ENCODE measurements around the gene TCEAL8. TPM values are rescaled to one million over a fixed set of nuclear protein-coding genes. Genes with fewer than 3 reads are reported as not detected.

TCEAL8 gene
- total and polyA plus RNA-seq, 2 of the 4 experiments (the other 2 are of a cell fraction): 31.5 to 57.6 TPM

GRCh38 chrX:103210056-103210455 lies 44.9 kb downstream of the TCEAL8 start:
- WGBS, 2 experiments (ENCODE audit: extremely low coverage in 2 of 2, insufficient read length in 1 of 2): no CpG with 5 or more reads among the region's 5 CpGs
- no peak overlapping the region for H2AK9ac ChIP-seq (replicated peaks; ENCODE audit: low read depth, low read length, poor library complexity)
- no peak overlapping the region for H3K18ac ChIP-seq (ENCODE audit: low read depth, low read length)
- no peak overlapping the region for H2BK5ac ChIP-seq (ENCODE audit: low read depth, low read length, poor library complexity, severe bottlenecking)
- no peak overlapping the region for H3K4me2 ChIP-seq (ENCODE audit: low read depth, low read length)
- intact Hi-C loops (cut with micrococcal nuclease): loop anchor here (5.0 kb wide), 1 partner anchor 132 kb away; no protein-coding TSS in a partner anchor
- no peak overlapping the region for H4K8ac ChIP-seq (ENCODE audit: low read depth in 2 of 2, low read length in 2 of 2)
- no peak overlapping the region for H3K14ac ChIP-seq (replicated peaks; ENCODE audit: low read depth, low read length)
- H3K9me3 ChIP-seq (ENCODE audit: control insufficient read depth, insufficient read depth, low read length): no peaks in the 10 kb centered on the region
- no peak overlapping the region for H2AFZ ChIP-seq (replicated peaks; ENCODE audit: low read length, poor library complexity)
- H3K27ac ChIP-seq (ENCODE audit: insufficient read depth, low read length): no peak overlapping the region
- no peak overlapping the region for H2BK15ac ChIP-seq (ENCODE audit: low read depth, low read length)
- no peak overlapping the region for H2BK20ac ChIP-seq (ENCODE audit: low read depth, low read length)
- DNase-seq: no peak
- H2BK120ac ChIP-seq (ENCODE audit: low read depth, low read length): no peak overlapping the region
- no peaks in the 10 kb centered on the region for H3K9me1 ChIP-seq (ENCODE audit: insufficient read depth, low read length)
- no TSS peak for BruUV-seq (replicated peaks)
- in situ Hi-C loops (cut with MboI; ENCODE audit: low sequenced_read_pairs): loop anchor here (10.0 kb wide), 1 partner anchor 255 kb away; no protein-coding TSS in a partner anchor
- POLR2A ChIA-PET (ENCODE audit: unreplicated experiment): no interaction called here
- H3K79me1 ChIP-seq (ENCODE audit: low read depth in 1 of 2, low read length in 2 of 2): no peaks in the 10 kb centered on the region
- no peaks in the 10 kb centered on the region for H3K4me1 ChIP-seq (ENCODE audit: control insufficient read depth, insufficient read depth, low read length)
- H3K27me3 ChIP-seq (ENCODE audit: control insufficient read depth, insufficient read depth, low read length): peaks cover 13% of the 10 kb centered on the region
- H3K36me3 ChIP-seq (ENCODE audit: control insufficient read depth, insufficient read depth, low read length): no peaks in the 10 kb centered on the region
- H3K56ac ChIP-seq (ENCODE audit: extremely low read depth, insufficient read depth, low read length): no peak overlapping the region
- H4K20me1 ChIP-seq (ENCODE audit: insufficient read depth, low read length): no peaks in the 10 kb centered on the region
- no peak for TF ChIP-seq RAD21 (IDR thresholded peaks at IDR 0.05; ENCODE audit: low read length)
- no peak for TF ChIP-seq MAFK (IDR thresholded peaks at IDR 0.05; ENCODE audit: low read depth, low read length)
- no peak for TF ChIP-seq MXI1 (IDR thresholded peaks at IDR 0.05; ENCODE audit: borderline replicate concordance, low read depth, low read length)
- no peak for TF ChIP-seq USF2 (IDR thresholded peaks at IDR 0.05; ENCODE audit: low read depth, low read length)
- no peak for TF ChIP-seq ELK1 (IDR thresholded peaks at IDR 0.05; ENCODE audit: borderline replicate concordance, low read depth, low read length)
- no peak for TF ChIP-seq POLR2A (IDR thresholded peaks at IDR 0.05; ENCODE audit: low read depth, low read length)
- no peak for TF ChIP-seq CHD1 (IDR thresholded peaks at IDR 0.05; ENCODE audit: low read depth, low read length)
- TF ChIP-seq RCOR1 (IDR thresholded peaks at IDR 0.05; ENCODE audit: insufficient replicate concordance, low read length): no peak
- TF ChIP-seq MAZ (IDR thresholded peaks at IDR 0.05; ENCODE audit: borderline replicate concordance, low read depth, low read length): no peak
- no peak for TF ChIP-seq CEBPB (IDR thresholded peaks at IDR 0.05; ENCODE audit: low read depth, low read length)
- no peak overlapping the region for H4K5ac ChIP-seq (ENCODE audit: low read depth, low read length)
- H3K4me3 ChIP-seq (ENCODE audit: insufficient read depth, low read depth, low read length): no peak overlapping the region
- dilution Hi-C loops (cut with HindIII; ENCODE audit: low sequenced_read_pairs, unreplicated experiment): no loop called here
- no peak for ATAC-seq (ENCODE audit: low read depth)
- no peak overlapping the region for H3K4ac ChIP-seq (ENCODE audit: low read depth, low read length)
- CTCF ChIA-PET: interaction anchor here (0.6 to 1.7 kb wide), 2 partner anchors 15 to 279 kb away, joined by 4 to 5 read pairs; no protein-coding TSS in a partner anchor
- no peak overlapping the region for H3K9ac ChIP-seq (ENCODE audit: low read depth, low read length)
- H3K23ac ChIP-seq (ENCODE audit: low read depth, low read length): no peak overlapping the region
- H4K91ac ChIP-seq (ENCODE audit: insufficient read depth, low read depth, low read length): no peak overlapping the region
- H2AK5ac ChIP-seq (ENCODE audit: low read depth, low read length): no peak overlapping the region
